K562 (cell line): Measurements from ENCODE around the gene RET. TPM values are rescaled to one million over a fixed set of nuclear protein-coding genes. Genes with fewer than 3 reads are reported as not detected.
"Not testable (repeated sequence)": the region's sequence is repeated elsewhere in the genome, so short reads cannot be mapped to it uniquely, and the experiment has no call there.

Experiments used
- ATAC-seq: fragments of 200-7000 bp; cut with Tn5 transposase; 3 replicates; pipeline ENCODE4 v1.9.1; 2020; ENCODE audit warnings: moderate library complexity
- BruUV-seq: library from RNA; stranded (reverse); fragments of 400-500 nt; replicated peaks from 2 replicates; lab custom pipeline; 2021; lab: Mats Ljungman, UMichigan
- CTCF ChIA-PET: fragments of 300-600 bp; formaldehyde crosslinking; extraction: SDS; loops from one replicate; lab custom pipeline; 2021; ENCODE audit warnings: low intra/inter-chr PET ratio; lab: Yijun Ruan, JAX
- POLR2A ChIA-PET: fragments of 300-600, 350-650 bp; sonication (Branson Sonifier 250); formaldehyde crosslinking; extraction: SDS; loops from one replicate; lab custom pipeline; 2021; ENCODE audit warnings: antibody characterized with exemption, inconsistent platforms; lab: Yijun Ruan, JAX
- DNase-seq, 4 experiments: peaks; one replicate each; pipeline versions ENCODE4 v3.0.0 to v3.0.0-alpha.2; 2011 to 2018; ENCODE audit warnings: low spot score in 3 of 4, mixed read lengths in 3 of 4; ENCODE audit errors: extremely low read depth in 1 of 4
- FAIRE-seq: peaks from 2 replicates; lab custom pipeline; 2011; peaks lifted over from hg19 to GRCh38; lab: Jason Lieb, UNC
- H2AFZ ChIP-seq: 2 replicates; pipeline ENCODE4 v1.6.0; 2011; ENCODE audit warnings: low read depth, low read length, control low read depth, inconsistent platforms
- H3K27ac ChIP-seq: fragments of 200-600 bp; 3 replicates; pipeline ENCODE4 v1.8.0; 2011; ENCODE audit warnings: low read depth, mild to moderate bottlenecking, control low read depth, inconsistent platforms, low read length, moderate library complexity, mixed read lengths; ENCODE audit errors: extremely low read depth
- H3K27me3 ChIP-seq, 2 experiments: fragments of 300-600 bp in 1 of 2; 2 replicates in 1 of 2; 3 replicates in 1 of 2; pipeline versions ENCODE4 v1.6.0 to v1.8.0; 2011; ENCODE audit warnings: inconsistent platforms in 2 of 2, low read length in 2 of 2, mild to moderate bottlenecking in 1 of 2, mixed read lengths in 1 of 2, moderate library complexity in 1 of 2; ENCODE audit not compliant: control insufficient read depth in 2 of 2, insufficient read depth in 2 of 2
- H3K36me3 ChIP-seq: fragments of 300-600 bp; 3 replicates; pipeline ENCODE4 v1.8.0; 2011; ENCODE audit warnings: mild to moderate bottlenecking, low read length, inconsistent platforms; ENCODE audit not compliant: control insufficient read depth, insufficient read depth
- H3K4me1 ChIP-seq, 2 experiments: fragments of 200-600 bp in 1 of 2; replicated peaks in 1 of 2; 2 replicates in 1 of 2; 3 replicates in 1 of 2; pipeline versions ENCODE4 v1.5.1 to v1.8.0; 2011; ENCODE audit warnings: inconsistent platforms in 2 of 2, low read length in 2 of 2, mild to moderate bottlenecking in 1 of 2, mixed read lengths in 1 of 2, moderate library complexity in 1 of 2; ENCODE audit not compliant: control insufficient read depth in 2 of 2, insufficient read depth in 2 of 2
- H3K4me2 ChIP-seq: 2 replicates; pipeline ENCODE4 v1.6.1; 2011; ENCODE audit warnings: low read length, control low read depth, inconsistent platforms, mixed read lengths; ENCODE audit not compliant: insufficient read depth
- H3K4me3 ChIP-seq: fragments of 200-600 bp; sonication (generic), shearing (Covaris generic); 2 replicates; pipeline ENCODE4 v1.5.1; 2016; ENCODE audit warnings: control low read depth, inconsistent platforms
- H3K79me2 ChIP-seq: fragments of 200-600 bp; 3 replicates; pipeline ENCODE4 v1.8.0; 2011; ENCODE audit warnings: low read length, inconsistent platforms; ENCODE audit not compliant: control insufficient read depth, insufficient read depth
- H3K9ac ChIP-seq, 2 experiments: 2 replicates each; pipeline versions ENCODE4 v1.6.0 to v1.6.1; 2011; ENCODE audit warnings: low read depth in 2 of 2, low read length in 2 of 2, control low read depth in 1 of 2, inconsistent platforms in 1 of 2, mild to moderate bottlenecking in 1 of 2, mixed read lengths in 1 of 2; ENCODE audit not compliant: insufficient read depth in 1 of 2
- H3K9me1 ChIP-seq: one replicate; pipeline ENCODE4 v1.6.0; 2011; ENCODE audit warnings: inconsistent platforms, mild to moderate bottlenecking, low read length, moderate library complexity; ENCODE audit not compliant: control insufficient read depth, insufficient read depth
- H3K9me3 ChIP-seq: replicated peaks from 2 replicates; pipeline ENCODE4 v1.5.1; 2011; ENCODE audit warnings: low read depth, low read length, inconsistent platforms; ENCODE audit not compliant: control insufficient read depth, insufficient read depth
- H4K20me1 ChIP-seq: replicated peaks from 2 replicates; pipeline ENCODE4 v1.6.1; 2011; ENCODE audit warnings: low read length, inconsistent platforms, mixed read lengths; ENCODE audit not compliant: control insufficient read depth, insufficient read depth
- CBX2 ChIP-seq: fragments of 200-600 bp; sonication (generic); IDR thresholded peaks from one replicate; pipeline ENCODE4 v1.6.1; 2012; ENCODE audit warnings: mild to moderate bottlenecking, low read length, inconsistent platforms; ENCODE audit not compliant: insufficient read depth, poor library complexity, severe bottlenecking
- FOS ChIP-seq: IDR thresholded peaks from 3 replicates; pipeline ENCODE4 v1.6.1; 2011; ENCODE audit not compliant: insufficient read length; ENCODE audit errors: extremely low read depth
- LARP7 ChIP-seq: fragments of 450-650 bp; IDR thresholded peaks from 2 replicates; pipeline ENCODE4 v1.6.1; 2016
- MAFK ChIP-seq: IDR thresholded peaks from 2 replicates; pipeline ENCODE4 v1.6.1; 2011; ENCODE audit warnings: low read length, improper control_type of control experiment
- TAF15 ChIP-seq: fragments of 200-400 bp; formaldehyde crosslinking; IDR thresholded peaks from 2 replicates; pipeline ENCODE4 v1.6.1; 2017; ENCODE audit warnings: mild to moderate bottlenecking, low read depth, low read length, moderate library complexity
- ZNF175 ChIP-seq: fragments of 200-800 bp; sonication (Bioruptor generic); IDR thresholded peaks from 2 replicates; pipeline ENCODE4 v1.6.1; 2016; ENCODE audit warnings: low read depth, mild to moderate bottlenecking, missing genetic modification characterization, missing compliant biosample characterization
- WGBS: fragments of 100-300 bp; shearing (Covaris generic); methylation state at CpG from one replicate; pipeline ENCODE4 v1.1.6; 2016; ENCODE audit warnings: low coverage, mixed read lengths; ENCODE audit not compliant: insufficient coverage; ENCODE audit errors: missing lambda C conversion rate; 5-methylcytosine and 5-hydroxymethylcytosine counted together
- in situ Hi-C: fragments of 300-500 bp; cut with MboI; formaldehyde crosslinking; loops from 4 replicates; pipeline ENCODE4 v1.15.0; 2018; ENCODE audit warnings: inconsistent platforms, mixed read lengths
- intact Hi-C: fragments of 100-400 bp; cut with micrococcal nuclease; formaldehyde crosslinking; loops from 2 replicates; pipeline ENCODE4 v1.14.2; 2022
- polyA plus RNA-seq, 8 experiments: library from polyadenylated mRNA; depleted of rRNA in 4 of 8; stranded (reverse) in 5 of 8; unstranded in 3 of 8; fragments of >200 nt; fragmentation: Nextera tagmentation in 2 of 8; fragmentation: Illumina TruSeq in 1 of 8; extraction: Ambion mirVana in 2 of 8; extraction: Trizol in 1 of 8; gene quantifications; 2 replicates each; pipeline versions ENCODE4 v1.2.1 to v1.2.3, GENCODE V29; 2011 to 2014; ENCODE audit warnings: inconsistent platforms in 1 of 8, missing spikeins in 1 of 8
- total RNA-seq, 7 experiments: library from RNA; depleted of rRNA in 6 of 7; stranded (reverse); fragments of >200 nt in 6 of 7; fragmentation: Illumina TruSeq in 2 of 7; extraction: Trizol in 2 of 7; gene quantifications; 2 replicates each; pipeline versions ENCODE4 v1.2.1 to v1.2.3, GENCODE V29; 2011 to 2021; ENCODE audit warnings: low replicate concordance in 1 of 7
- TF ChIP-seq, protein P1 (sequence below): fragments of 450-650 bp; formaldehyde crosslinking; IDR thresholded peaks from 2 replicates; pipeline ENCODE4 v1.4.0; 2022; ENCODE audit warnings: missing genetic modification characterization

RET gene
- total and polyA plus RNA-seq, 9 of the 15 experiments (the other 6 are each of a cell fraction or from before 2014, with no cell fraction given) = 0.04 to 0.05 TPM; not detected in 7

DNA sequence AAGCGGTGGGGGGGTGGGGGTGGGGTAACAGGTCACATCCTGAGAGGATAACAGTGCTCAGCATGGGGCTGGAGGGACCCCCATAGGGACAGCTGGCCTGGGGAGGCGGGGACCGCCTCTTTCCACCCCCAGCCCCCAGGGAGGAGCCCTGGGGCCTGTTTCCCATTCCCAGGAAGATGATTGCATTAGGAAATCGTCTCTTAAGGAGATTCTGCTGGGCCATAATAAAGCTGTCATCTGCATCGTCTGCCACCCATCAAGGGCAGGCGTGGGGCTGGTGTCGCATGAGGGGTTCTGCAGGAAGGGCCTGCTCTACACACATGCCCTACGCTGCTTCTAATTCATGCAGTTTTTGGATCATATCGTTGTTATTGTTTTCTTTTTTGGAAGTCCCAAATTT lies 17.2 kb downstream of the RET start:
- no peaks in the 10 kb centered on the region for H3K9me1 ChIP-seq
- no peak for TF ChIP-seq MAFK
- no peak for TF ChIP-seq FOS
- TF ChIP-seq CBX2 = no peak
- no peak for TF ChIP-seq LARP7
- no peak for TF ChIP-seq TAF15
- TF ChIP-seq, protein P1, sequence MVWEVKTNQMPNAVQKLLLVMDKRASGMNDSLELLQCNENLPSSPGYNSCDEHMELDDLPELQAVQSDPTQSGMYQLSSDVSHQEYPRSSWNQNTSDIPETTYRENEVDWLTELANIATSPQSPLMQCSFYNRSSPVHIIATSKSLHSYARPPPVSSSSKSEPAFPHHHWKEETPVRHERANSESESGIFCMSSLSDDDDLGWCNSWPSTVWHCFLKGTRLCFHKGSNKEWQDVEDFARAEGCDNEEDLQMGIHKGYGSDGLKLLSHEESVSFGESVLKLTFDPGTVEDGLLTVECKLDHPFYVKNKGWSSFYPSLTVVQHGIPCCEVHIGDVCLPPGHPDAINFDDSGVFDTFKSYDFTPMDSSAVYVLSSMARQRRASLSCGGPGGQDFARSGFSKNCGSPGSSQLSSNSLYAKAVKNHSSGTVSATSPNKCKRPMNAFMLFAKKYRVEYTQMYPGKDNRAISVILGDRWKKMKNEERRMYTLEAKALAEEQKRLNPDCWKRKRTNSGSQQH (CRISPR knock-in tag) = no peak
- no peak for TF ChIP-seq ZNF175 (CRISPR knock-in tag)
- BruUV-seq = no TSS peak
- H3K27ac ChIP-seq = no peak overlapping the region
- no peaks in the 10 kb centered on the region for H4K20me1 ChIP-seq
- H3K4me1 ChIP-seq = no peaks in the 10 kb centered on the region
- POLR2A ChIA-PET = interaction anchor here (0.6 kb wide), 1 partner anchor 297 kb away, joined by 3 read pairs; no protein-coding TSS in a partner anchor
- no peaks in the 10 kb centered on the region for H3K9me3 ChIP-seq
- FAIRE-seq (no peak), ATAC-seq (no peak), DNase-seq (no peak)
- no peak overlapping the region for H2AFZ ChIP-seq
- H3K4me2 ChIP-seq = no peak overlapping the region
- CTCF ChIA-PET = no interaction called here
- in situ Hi-C loops = no loop called here
- H3K27me3 ChIP-seq = peaks cover 5 to 33% of the 10 kb centered on the region in 2 experiments; a peak in 4 of 5 replicates
- no peaks in the 10 kb centered on the region for H3K79me2 ChIP-seq
- no peak overlapping the region for H3K9ac ChIP-seq
- intact Hi-C loops = no loop called here
- WGBS = 0% methylated on average over 8 of the region's 9 CpGs
- H3K4me3 ChIP-seq = no peak overlapping the region
- no peaks in the 10 kb centered on the region for H3K36me3 ChIP-seq

DNA sequence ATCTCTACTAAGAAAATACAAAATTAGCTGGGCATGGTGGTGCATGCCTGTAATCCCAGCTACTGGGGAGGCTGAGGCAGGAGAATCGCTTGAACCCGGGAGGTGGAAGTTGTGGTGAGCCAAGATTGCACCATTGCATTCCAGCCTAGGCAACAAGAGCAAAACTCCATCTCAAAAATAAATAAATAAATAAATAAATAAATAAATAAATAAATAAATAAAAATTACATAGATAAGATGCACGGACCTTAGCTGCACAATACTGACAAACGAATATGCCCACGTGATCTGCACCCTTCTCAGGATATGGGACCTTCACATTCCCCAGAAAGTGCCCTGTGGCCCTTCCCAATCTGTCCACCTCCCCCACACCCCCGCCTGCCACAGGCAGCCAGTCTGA lies 22.5 kb downstream of the RET start:
- BruUV-seq, H3K9me3 ChIP-seq, H3K36me3 ChIP-seq, intact Hi-C loops, ATAC-seq, H3K79me2 ChIP-seq, H3K9me1 ChIP-seq, H2AFZ ChIP-seq, in situ Hi-C loops, H4K20me1 ChIP-seq, H3K4me1 ChIP-seq, H3K9ac ChIP-seq, FAIRE-seq, POLR2A ChIA-PET, DNase-seq, H3K27ac ChIP-seq, H3K4me3 ChIP-seq, CTCF ChIA-PET, H3K4me2 ChIP-seq: not testable (repeated sequence)
- 0% methylated on average over 6 of the region's 6 CpGs for WGBS
- peaks cover 19 to 64% of the 10 kb centered on the region in 2 experiments; a peak in 4 of 5 replicates for H3K27me3 ChIP-seq
